Measurements from ENCODE around the gene CACNA1C.

The CACNA1C gene

GRCh38 chr12:2298556-2299200 is 245.9 kb downstream of the CACNA1C start:
- peaks cover 50% of the 10 kb centered on the region for H3K4me1 ChIP-seq (ENCODE audit: control insufficient read depth, insufficient read depth, low read length)
- H3K9ac ChIP-seq (ENCODE audit: low read length) = no peak overlapping the region
- H3K9me3 ChIP-seq (ENCODE audit: control insufficient read depth, low read length) = no peaks in the 10 kb centered on the region
- H3K4me3 ChIP-seq (ENCODE audit: low read length) = no peak overlapping the region
- H3K27me3 ChIP-seq (replicated peaks; ENCODE audit: control insufficient read depth, insufficient read depth, low read length) = no peaks in the 10 kb centered on the region
- no peak for DNase-seq (ENCODE audit: low read depth)
- no peaks in the 10 kb centered on the region for H3K36me3 ChIP-seq (ENCODE audit: control insufficient read depth, insufficient read depth, low read length, severe bottlenecking)

- H3K27me3 ChIP-seq (replicated peaks; ENCODE audit: control insufficient read depth, insufficient read depth, low read length) = no peaks in the 10 kb centered on the region
- H3K9ac ChIP-seq (ENCODE audit: low read length) = no peak overlapping the region
- no peaks in the 10 kb centered on the region for H3K36me3 ChIP-seq (ENCODE audit: control insufficient read depth, insufficient read depth, low read length, severe bottlenecking)
- DNase-seq (ENCODE audit: low read depth) = no peak
- no peak overlapping the region for H3K4me3 ChIP-seq (ENCODE audit: low read length)
- H3K4me1 ChIP-seq (ENCODE audit: control insufficient read depth, insufficient read depth, low read length) = peaks cover 50% of the 10 kb centered on the region
- no peaks in the 10 kb centered on the region for H3K9me3 ChIP-seq (ENCODE audit: control insufficient read depth, low read length)
These were observed 246.4 kb downstream of the CACNA1C start for GRCh38 chr12:2299206-2299605.

DNA sequence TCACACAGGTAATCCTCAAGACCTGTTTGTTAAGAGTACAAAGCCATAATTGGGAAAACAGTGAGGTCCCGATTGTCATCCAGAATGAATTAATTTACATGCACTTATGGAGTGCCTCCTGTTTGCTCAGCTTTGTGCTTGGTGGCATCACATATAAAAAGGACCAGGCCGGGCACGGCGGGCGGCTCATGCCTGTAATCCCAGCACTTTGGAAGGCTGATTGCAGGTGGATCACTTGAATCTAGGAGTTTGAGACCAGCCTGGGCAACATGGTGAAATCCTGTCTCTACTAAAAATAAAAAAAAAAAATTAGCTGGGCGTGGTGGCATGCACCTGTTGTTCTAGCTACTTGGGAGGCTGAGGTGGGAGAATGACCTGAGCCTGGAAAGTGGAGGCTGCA is 247.4 kb downstream of the CACNA1C start:
- Histone ChIP-seq H3K9me3 (ENCODE audit: control insufficient read depth, low read length) (no peaks in the 10 kb centered on the region), H3K36me3 (ENCODE audit: control insufficient read depth, insufficient read depth, low read length, severe bottlenecking) (no peaks in the 10 kb centered on the region), H3K4me3 (ENCODE audit: low read length) (no peak overlapping the region), H3K9ac (ENCODE audit: low read length) (no peak overlapping the region), H3K27me3 (replicated peaks; ENCODE audit: control insufficient read depth, insufficient read depth, low read length) (no peaks in the 10 kb centered on the region), H3K4me1 (ENCODE audit: control insufficient read depth, insufficient read depth, low read length) (peaks cover 41% of the 10 kb centered on the region)
- DNase-seq (ENCODE audit: low read depth) = no peak

GRCh38 chr12:2300886-2301285 is 248.1 kb downstream of the CACNA1C start:
- H3K4me1 ChIP-seq (ENCODE audit: control insufficient read depth, insufficient read depth, low read length) = peaks cover 34% of the 10 kb centered on the region
- DNase-seq (ENCODE audit: low read depth) = no peak
- H3K9ac ChIP-seq (ENCODE audit: low read length) = peak overlapping the region; percentile 86
- no peaks in the 10 kb centered on the region for H3K36me3 ChIP-seq (ENCODE audit: control insufficient read depth, insufficient read depth, low read length, severe bottlenecking)
- H3K27me3 ChIP-seq (replicated peaks; ENCODE audit: control insufficient read depth, insufficient read depth, low read length) = no peaks in the 10 kb centered on the region
- no peaks in the 10 kb centered on the region for H3K9me3 ChIP-seq (ENCODE audit: control insufficient read depth, low read length)
- no peak overlapping the region for H3K4me3 ChIP-seq (ENCODE audit: low read length)

- H3K4me1 ChIP-seq (ENCODE audit: control insufficient read depth, insufficient read depth, low read length) = peaks cover 28% of the 10 kb centered on the region
- peak overlapping the region; percentile 26 for H3K4me3 ChIP-seq (ENCODE audit: low read length)
- H3K9me3 ChIP-seq (ENCODE audit: control insufficient read depth, low read length) = no peaks in the 10 kb centered on the region
- H3K27me3 ChIP-seq (replicated peaks; ENCODE audit: control insufficient read depth, insufficient read depth, low read length) = no peaks in the 10 kb centered on the region
- peak; percentile 94 for DNase-seq (ENCODE audit: low read depth)
- H3K9ac ChIP-seq (ENCODE audit: low read length) = peak overlapping the region; percentile 86
- no peaks in the 10 kb centered on the region for H3K36me3 ChIP-seq (ENCODE audit: control insufficient read depth, insufficient read depth, low read length, severe bottlenecking)
These were observed 249.0 kb downstream of the CACNA1C start for GRCh38 chr12:2301531-2302461.

DNA sequence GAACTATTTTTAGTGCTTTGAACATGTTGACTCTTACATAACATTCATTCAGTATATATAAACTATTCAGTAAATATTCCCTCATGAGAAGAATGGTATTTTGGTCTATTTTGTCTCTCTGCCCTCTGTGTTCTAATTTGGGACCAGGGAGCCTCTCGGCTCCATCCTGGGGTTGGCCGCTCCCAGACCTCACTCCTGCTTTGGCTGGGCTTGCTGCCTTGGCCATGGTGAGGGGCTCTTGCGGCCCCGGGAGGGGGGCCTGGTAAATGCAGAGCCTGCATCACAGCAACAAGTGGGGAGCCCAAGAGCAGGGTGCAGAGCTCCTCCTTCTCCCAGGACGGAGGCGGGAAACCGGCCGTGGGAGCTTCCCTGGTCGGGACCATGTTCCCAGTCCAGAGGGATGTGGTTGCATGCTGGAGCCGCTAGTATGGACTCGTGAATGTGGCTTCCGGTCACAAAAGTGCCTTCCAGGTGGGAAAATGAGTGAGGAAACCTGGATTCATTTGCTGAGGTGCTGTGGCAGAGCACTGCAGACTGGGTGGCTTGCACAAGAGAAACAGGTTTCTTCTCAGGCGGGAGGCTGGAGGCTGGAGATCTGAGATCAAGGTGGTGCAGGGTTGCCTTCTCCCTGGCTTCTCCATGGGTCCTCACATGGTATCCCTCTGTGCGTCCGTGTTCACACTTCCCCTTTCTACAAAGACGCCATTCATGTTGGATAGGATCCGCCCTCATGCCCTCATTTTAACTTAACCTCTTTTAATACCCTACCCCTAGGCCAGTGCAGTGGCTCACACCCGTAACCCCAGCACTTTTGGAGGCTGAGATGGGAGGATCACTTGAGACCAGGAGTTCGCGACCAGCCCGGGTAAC is 250.2 kb downstream of the CACNA1C start:
- H3K27me3 ChIP-seq (replicated peaks; ENCODE audit: control insufficient read depth, insufficient read depth, low read length) = no peaks in the 10 kb centered on the region
- no peak overlapping the region for H3K4me3 ChIP-seq (ENCODE audit: low read length)
- DNase-seq (ENCODE audit: low read depth) = no peak
- H3K9me3 ChIP-seq (ENCODE audit: control insufficient read depth, low read length) = no peaks in the 10 kb centered on the region
- H3K4me1 ChIP-seq (ENCODE audit: control insufficient read depth, insufficient read depth, low read length) = peaks cover 28% of the 10 kb centered on the region
- H3K36me3 ChIP-seq (ENCODE audit: control insufficient read depth, insufficient read depth, low read length, severe bottlenecking) = no peaks in the 10 kb centered on the region
- peak overlapping the region; percentile 86 for H3K9ac ChIP-seq (ENCODE audit: low read length)

DNA sequence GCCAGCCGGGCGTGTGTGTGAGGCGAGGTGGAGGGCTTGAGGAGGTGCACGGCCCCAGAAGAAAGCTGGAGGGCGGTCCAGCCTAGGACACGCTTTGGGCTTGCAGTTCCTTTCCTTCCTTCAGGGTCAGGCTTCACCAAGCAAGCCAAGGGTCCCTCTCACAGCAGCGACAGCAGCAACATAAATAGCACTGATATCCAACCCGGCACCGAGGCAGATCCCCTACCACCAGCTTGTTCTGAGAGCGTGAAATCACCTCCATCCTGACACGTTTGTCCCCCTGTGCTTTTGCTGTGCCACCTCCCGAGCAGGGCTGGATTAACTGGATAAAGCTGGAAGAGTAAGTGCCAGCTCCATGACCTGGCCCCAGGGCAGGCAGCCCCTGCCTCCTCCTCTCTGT is 251.4 kb downstream of the CACNA1C start:
- peaks cover 6% of the 10 kb centered on the region for H3K9me3 ChIP-seq (ENCODE audit: control insufficient read depth, low read length)
- no peak overlapping the region for H3K4me3 ChIP-seq (ENCODE audit: low read length)
- DNase-seq (ENCODE audit: low read depth) = no peak
- peaks cover 28% of the 10 kb centered on the region for H3K4me1 ChIP-seq (ENCODE audit: control insufficient read depth, insufficient read depth, low read length)
- no peaks in the 10 kb centered on the region for H3K27me3 ChIP-seq (replicated peaks; ENCODE audit: control insufficient read depth, insufficient read depth, low read length)
- H3K36me3 ChIP-seq (ENCODE audit: control insufficient read depth, insufficient read depth, low read length, severe bottlenecking) = no peaks in the 10 kb centered on the region
- peak overlapping the region; percentile 15 for H3K9ac ChIP-seq (ENCODE audit: low read length)

DNA sequence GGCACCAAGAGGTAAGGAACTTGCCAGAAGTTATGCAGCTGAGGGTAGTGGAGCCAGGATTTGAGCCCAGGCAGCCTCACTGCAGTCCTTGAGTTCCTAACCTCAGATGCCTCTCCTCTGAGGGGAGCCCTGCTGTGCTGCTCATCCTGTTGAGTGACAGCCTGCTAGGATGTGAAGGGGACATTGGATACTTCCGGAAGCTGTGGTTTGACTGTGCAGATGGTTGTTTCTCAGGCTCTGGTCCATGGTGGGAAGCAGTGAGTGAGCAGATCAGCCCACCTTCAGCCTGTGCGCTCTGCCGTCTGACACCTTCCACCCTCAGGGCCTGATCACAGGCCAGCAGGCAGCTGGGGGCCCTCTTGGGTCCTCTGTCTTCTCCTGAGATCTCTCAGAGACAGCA is 253.2 kb downstream of the CACNA1C start:
- no peak for DNase-seq (ENCODE audit: low read depth)
- H3K4me3 ChIP-seq (ENCODE audit: low read length) = no peak overlapping the region
- H3K9ac ChIP-seq (ENCODE audit: low read length) = no peak overlapping the region
- H3K36me3 ChIP-seq (ENCODE audit: control insufficient read depth, insufficient read depth, low read length, severe bottlenecking) = no peaks in the 10 kb centered on the region
- H3K4me1 ChIP-seq (ENCODE audit: control insufficient read depth, insufficient read depth, low read length) = peaks cover 30% of the 10 kb centered on the region
- H3K9me3 ChIP-seq (ENCODE audit: control insufficient read depth, low read length) = peaks cover 6% of the 10 kb centered on the region
- H3K27me3 ChIP-seq (replicated peaks; ENCODE audit: control insufficient read depth, insufficient read depth, low read length) = no peaks in the 10 kb centered on the region

- Histone ChIP-seq H3K9me3 (ENCODE audit: control insufficient read depth, low read length) (peaks cover 6% of the 10 kb centered on the region), H3K27me3 (replicated peaks; ENCODE audit: control insufficient read depth, insufficient read depth, low read length) (no peaks in the 10 kb centered on the region), H3K4me1 (ENCODE audit: control insufficient read depth, insufficient read depth, low read length) (peaks cover 29% of the 10 kb centered on the region), H3K9ac (ENCODE audit: low read length) (no peak overlapping the region), H3K4me3 (ENCODE audit: low read length) (no peak overlapping the region), H3K36me3 (ENCODE audit: control insufficient read depth, insufficient read depth, low read length, severe bottlenecking) (no peaks in the 10 kb centered on the region)
- DNase-seq (ENCODE audit: low read depth) = no peak
These were observed 253.9 kb downstream of the CACNA1C start for GRCh38 chr12:2306735-2307134.

- no peak for DNase-seq (ENCODE audit: low read depth)
- H3K9ac ChIP-seq (ENCODE audit: low read length) = no peak overlapping the region
- H3K36me3 ChIP-seq (ENCODE audit: control insufficient read depth, insufficient read depth, low read length, severe bottlenecking) = no peaks in the 10 kb centered on the region
- no peaks in the 10 kb centered on the region for H3K27me3 ChIP-seq (replicated peaks; ENCODE audit: control insufficient read depth, insufficient read depth, low read length)
- H3K9me3 ChIP-seq (ENCODE audit: control insufficient read depth, low read length) = peaks cover 6% of the 10 kb centered on the region
- peaks cover 20% of the 10 kb centered on the region for H3K4me1 ChIP-seq (ENCODE audit: control insufficient read depth, insufficient read depth, low read length)
- no peak overlapping the region for H3K4me3 ChIP-seq (ENCODE audit: low read length)
These were observed 254.8 kb downstream of the CACNA1C start for GRCh38 chr12:2307550-2307949.

DNA sequence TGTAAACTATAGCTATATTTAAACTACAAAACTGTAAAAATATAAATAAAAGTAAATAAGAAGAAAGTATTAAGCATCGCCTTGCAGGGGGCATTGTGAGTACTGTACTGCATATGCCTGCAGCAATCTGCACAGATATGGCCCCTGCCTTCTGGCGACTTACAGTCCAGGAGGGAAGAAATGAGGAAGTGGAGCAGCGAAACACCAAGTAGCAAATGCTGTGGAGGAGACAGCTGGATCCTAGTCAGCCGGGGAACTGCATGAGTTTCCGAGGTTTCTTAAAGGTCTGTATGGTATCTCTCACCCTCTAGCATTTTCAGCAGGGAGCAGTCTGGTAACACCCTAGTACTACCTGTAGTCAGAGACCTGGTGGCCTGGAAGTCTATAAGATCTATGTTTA is 256.9 kb downstream of the CACNA1C start:
- no peaks in the 10 kb centered on the region for H3K27me3 ChIP-seq (replicated peaks; ENCODE audit: control insufficient read depth, insufficient read depth, low read length)
- no peak for DNase-seq (ENCODE audit: low read depth)
- no peak overlapping the region for H3K4me3 ChIP-seq (ENCODE audit: low read length)

More for the DNA sequence above, 256.9 kb downstream of the CACNA1C start:
- H3K9ac ChIP-seq (ENCODE audit: low read length) = no peak overlapping the region
- peaks cover 14% of the 10 kb centered on the region for H3K4me1 ChIP-seq (ENCODE audit: control insufficient read depth, insufficient read depth, low read length)
- H3K36me3 ChIP-seq (ENCODE audit: control insufficient read depth, insufficient read depth, low read length, severe bottlenecking) = no peaks in the 10 kb centered on the region
- peaks cover 6% of the 10 kb centered on the region for H3K9me3 ChIP-seq (ENCODE audit: control insufficient read depth, low read length)
